Rectal smooth muscle tissue (tissue), 1 donor: ENCODE data around the gene MCHR2.
"Not testable (repeated sequence)": the region's sequence is repeated elsewhere in the genome, so short reads cannot be mapped to it uniquely, and the experiment has no call there.

ENCODE experiments used
- H3K27ac ChIP-seq: one replicate; pipeline ENCODE4 v1.7.0; 2013; ENCODE audit warnings: low read depth, low read length, inconsistent platforms
- H3K27me3 ChIP-seq: one replicate; pipeline ENCODE4 v1.7.0; 2013; ENCODE audit warnings: low read length; ENCODE audit not compliant: control insufficient read depth, insufficient read depth
- H3K36me3 ChIP-seq: one replicate; pipeline ENCODE4 v1.7.0; 2013; ENCODE audit warnings: low read length; ENCODE audit not compliant: control insufficient read depth, insufficient read depth
- H3K4me1 ChIP-seq: one replicate; pipeline ENCODE4 v1.7.0; 2013; ENCODE audit warnings: low read length; ENCODE audit not compliant: control insufficient read depth, insufficient read depth
- H3K4me3 ChIP-seq: one replicate; pipeline ENCODE4 v1.7.0; 2013; ENCODE audit warnings: low read length
- H3K9ac ChIP-seq: one replicate; pipeline ENCODE4 v1.7.0; 2013; ENCODE audit warnings: low read length

Gene MCHR2, protein sequence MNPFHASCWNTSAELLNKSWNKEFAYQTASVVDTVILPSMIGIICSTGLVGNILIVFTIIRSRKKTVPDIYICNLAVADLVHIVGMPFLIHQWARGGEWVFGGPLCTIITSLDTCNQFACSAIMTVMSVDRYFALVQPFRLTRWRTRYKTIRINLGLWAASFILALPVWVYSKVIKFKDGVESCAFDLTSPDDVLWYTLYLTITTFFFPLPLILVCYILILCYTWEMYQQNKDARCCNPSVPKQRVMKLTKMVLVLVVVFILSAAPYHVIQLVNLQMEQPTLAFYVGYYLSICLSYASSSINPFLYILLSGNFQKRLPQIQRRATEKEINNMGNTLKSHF

DNA sequence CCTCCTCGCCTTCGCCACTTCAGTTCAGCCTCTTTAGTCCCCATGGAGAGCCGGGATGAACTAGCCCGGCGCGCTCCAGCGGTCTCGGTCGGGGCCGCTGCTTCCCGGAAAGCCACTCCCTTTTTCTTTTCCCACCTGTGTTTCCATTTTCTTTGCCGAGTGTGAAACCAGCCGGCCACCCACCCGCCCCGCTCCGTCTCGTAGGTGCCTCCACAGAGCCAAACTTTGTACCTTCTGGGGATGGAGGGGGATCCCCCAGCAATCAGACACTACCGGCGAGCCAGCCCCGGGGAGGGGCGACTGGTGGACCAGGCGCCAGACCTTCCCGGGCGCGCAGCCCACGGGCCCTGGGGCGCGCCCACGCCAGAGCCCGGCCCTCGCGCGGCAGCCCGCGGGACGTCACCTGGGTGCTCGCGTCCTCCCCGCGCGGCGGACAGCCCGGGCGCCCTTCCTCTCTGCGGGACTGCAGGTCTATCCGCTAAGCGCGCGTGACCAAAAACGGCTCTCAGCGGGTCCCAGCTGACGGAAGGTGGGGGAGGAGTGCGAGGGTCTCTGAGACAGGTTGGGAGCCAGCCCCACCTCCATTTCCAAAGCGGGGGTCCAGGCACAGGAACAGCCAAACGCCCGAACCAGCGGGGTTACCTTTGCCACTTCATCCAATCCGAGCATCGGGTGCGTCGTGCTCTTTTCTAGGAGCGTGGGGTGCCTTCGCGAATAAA lies at the start of gene MCHR2:
Gene MCHR2 (minus strand): TSS at position 691 of the 719 bp plus-strand sequence. CDS start 38,076 bp downstream, outside the sequence.
- Histone ChIP-seq H3K9ac (no peak within 1 kb of the TSS), H3K36me3 (no peaks in the 10 kb centered on the region), H3K27me3 (peaks cover 8% of the 10 kb centered on the region), H3K4me3 (no peak within 1 kb of the TSS), H3K4me1 (no peaks in the 10 kb centered on the region), H3K27ac (no peak within 1 kb of the TSS)

DNA sequence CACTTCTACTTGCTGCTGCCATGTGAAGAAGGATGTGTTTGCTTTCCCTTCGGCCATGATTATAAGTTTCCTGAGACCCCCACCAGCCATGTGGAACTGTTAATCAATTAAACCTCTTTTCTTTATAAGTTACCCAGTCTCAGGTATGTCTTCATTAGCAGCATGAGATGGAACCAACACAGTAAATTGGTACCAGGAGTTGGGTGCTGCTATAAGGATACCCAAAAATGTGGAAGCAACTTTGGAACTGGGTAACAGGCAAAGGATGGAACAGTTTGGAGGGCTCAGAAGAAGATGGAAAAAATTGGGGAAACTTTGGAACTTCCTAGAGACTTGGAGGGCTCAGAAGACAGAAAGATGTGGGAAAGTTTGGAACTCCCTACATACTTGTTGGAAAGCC lies 44.5 kb upstream of the MCHR2 start:
- H3K4me1 ChIP-seq, H3K27me3 ChIP-seq, H3K9ac ChIP-seq, H3K4me3 ChIP-seq, H3K36me3 ChIP-seq, H3K27ac ChIP-seq: not testable (repeated sequence)

DNA sequence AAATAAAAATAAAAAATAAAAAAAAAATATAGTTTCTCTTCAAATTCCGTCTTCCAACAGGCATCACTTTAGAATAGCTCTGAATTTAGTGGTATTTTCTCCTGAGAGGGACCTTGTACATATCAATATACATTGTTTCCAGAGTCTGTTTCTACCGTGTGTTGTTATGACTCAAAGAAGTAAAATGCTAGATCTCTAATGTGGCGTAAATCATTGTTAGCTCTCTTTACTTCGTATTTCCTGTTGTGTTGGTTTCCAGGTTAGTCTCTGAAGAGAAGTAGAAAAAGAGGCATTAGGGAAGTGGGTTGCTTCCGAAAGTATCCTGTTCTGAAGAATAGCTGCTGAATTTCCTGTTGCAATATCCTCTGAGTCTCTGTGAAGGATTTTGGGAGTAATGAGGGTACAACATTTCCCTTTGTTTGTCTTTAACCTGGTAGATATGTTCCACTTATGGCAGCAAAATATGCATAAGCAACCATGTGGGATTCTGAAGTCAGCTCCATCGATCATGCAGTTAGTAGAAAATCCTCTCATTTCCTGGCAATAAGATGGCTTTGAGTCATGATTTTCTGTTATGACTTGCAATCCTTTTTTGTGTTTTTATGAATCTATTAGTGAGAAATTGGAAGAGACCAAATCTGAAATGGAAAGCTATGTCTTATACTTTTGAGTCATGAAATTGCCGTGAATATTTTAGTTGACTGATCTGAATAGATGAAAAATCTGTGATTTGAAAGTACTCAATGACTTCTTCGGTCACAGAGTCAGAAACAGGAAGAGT lies 42.0 kb upstream of the MCHR2 start:
- Histone ChIP-seq H3K36me3 (no peaks in the 10 kb centered on the region), H3K4me1 (no peaks in the 10 kb centered on the region), H3K4me3 (no peak overlapping the region), H3K27ac (no peak overlapping the region), H3K27me3 (no peaks in the 10 kb centered on the region), H3K9ac (no peak overlapping the region)

DNA sequence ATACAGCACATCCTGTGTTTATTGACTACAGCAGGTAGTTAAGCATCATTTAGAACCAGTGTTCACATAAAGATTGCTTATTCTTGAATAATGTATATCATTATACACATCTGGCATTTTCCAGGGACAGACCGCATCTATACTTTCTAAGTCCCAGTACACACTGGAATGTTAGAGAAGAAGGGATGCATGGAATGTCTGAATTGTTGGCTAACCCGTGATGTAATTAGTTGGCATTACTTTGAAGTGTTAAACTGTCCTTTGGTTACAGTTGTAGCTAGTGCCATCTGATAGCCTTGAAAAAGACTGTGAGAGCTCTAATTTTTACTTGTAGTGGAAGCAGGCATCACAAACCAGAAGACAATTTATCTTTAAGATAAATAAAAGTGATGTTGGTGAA lies 29.8 kb upstream of the MCHR2 start:
- H3K27me3 ChIP-seq: no peaks in the 10 kb centered on the region
- H3K27ac ChIP-seq: no peak overlapping the region
- no peaks in the 10 kb centered on the region for H3K4me1 ChIP-seq
- no peak overlapping the region for H3K4me3 ChIP-seq
- no peaks in the 10 kb centered on the region for H3K36me3 ChIP-seq
- H3K9ac ChIP-seq: no peak overlapping the region

DNA sequence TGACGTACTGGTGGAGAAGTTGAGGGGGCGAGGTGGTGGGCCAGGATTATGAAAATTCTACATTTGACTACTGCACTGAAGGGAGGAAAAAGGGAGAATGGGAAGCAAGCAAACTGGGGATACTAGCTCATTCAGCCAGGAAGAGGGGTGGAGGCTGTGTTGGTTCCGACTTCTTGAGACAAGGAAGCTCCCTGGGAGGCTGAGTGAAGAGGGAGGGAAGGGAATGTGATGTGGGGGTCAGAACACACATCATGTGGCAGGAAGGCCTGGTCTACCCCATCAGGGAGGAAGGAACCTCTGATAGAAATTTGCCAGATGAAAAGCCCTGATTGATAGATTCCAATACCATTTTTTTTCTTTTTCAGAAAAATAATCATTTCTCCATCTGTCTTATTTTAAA lies 28.8 kb upstream of the MCHR2 start:
- no peaks in the 10 kb centered on the region for H3K27me3 ChIP-seq
- H3K4me3 ChIP-seq: no peak overlapping the region
- H3K27ac ChIP-seq: no peak overlapping the region
- H3K4me1 ChIP-seq: no peaks in the 10 kb centered on the region
- no peak overlapping the region for H3K9ac ChIP-seq
- H3K36me3 ChIP-seq: no peaks in the 10 kb centered on the region

DNA sequence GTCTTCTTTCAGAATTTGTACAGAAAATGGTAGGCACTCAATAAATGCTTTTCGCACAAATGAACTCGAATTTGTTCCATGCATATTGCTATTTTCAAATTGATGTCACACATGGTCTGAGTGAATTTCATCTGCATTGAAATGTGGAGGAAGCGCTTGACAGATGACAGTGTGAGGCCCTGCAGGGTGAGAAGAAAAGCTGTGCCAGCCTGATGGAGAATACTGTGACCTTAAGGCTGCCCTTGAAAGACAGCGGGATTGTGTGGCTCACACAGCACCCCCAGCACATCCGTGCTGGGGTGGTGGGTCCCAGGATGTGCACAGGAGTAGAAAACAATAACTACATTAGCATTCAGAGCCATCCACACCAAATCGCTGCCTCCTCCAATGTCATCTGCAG lies 14.8 kb upstream of the MCHR2 start:
- H3K4me3 ChIP-seq: no peak overlapping the region
- H3K27me3 ChIP-seq: peaks cover 2% of the 10 kb centered on the region
- no peaks in the 10 kb centered on the region for H3K36me3 ChIP-seq
- no peak overlapping the region for H3K27ac ChIP-seq
- no peaks in the 10 kb centered on the region for H3K4me1 ChIP-seq
- no peak overlapping the region for H3K9ac ChIP-seq

DNA sequence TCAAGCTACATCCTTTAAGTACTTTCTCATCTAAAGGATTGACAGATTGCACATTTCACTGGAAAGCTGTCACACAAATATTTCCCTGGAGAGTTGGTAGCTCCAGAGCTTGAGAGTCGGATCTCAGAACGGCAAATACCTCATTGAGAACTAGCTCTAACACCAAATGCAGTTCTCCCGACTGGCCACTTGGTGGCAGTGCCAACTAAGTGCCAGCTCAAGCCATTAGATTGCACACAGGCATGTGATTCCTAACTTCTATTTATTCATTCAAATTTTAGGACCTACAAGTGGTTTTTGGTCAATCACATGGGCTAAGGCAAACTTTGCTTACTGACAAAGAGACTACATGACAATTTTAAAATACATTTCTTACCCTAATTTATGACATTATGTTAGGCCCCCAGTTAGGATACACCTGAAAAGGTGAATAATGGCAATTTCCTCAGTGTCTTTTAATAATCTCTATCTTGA lies 7.9 kb upstream of the MCHR2 start:
- H3K36me3 ChIP-seq: no peaks in the 10 kb centered on the region
- no peaks in the 10 kb centered on the region for H3K27me3 ChIP-seq
- no peak overlapping the region for H3K27ac ChIP-seq
- no peaks in the 10 kb centered on the region for H3K4me1 ChIP-seq
- H3K9ac ChIP-seq: no peak overlapping the region
- no peak overlapping the region for H3K4me3 ChIP-seq

DNA sequence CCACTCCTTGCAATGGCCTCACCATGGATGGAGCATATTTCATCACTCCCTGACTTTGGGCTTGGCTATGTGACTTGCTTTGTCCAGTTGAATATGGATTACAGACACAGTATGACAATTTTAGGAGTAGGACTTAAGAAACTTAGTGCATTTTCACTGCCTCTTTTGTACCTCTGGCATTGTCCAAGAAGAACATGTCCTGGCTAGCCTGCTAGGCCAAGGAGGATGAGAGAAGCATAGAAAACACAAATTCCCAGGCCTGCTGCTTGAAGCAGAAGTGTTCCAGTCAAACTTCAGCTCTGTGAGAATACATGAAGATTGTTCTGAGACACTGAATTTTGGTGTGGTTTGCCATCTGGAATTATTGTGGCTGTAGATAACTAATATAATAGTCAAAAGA lies 3.1 kb upstream of the MCHR2 start:
- no peaks in the 10 kb centered on the region for H3K4me1 ChIP-seq
- H3K27me3 ChIP-seq: peaks cover 5% of the 10 kb centered on the region

DNA sequence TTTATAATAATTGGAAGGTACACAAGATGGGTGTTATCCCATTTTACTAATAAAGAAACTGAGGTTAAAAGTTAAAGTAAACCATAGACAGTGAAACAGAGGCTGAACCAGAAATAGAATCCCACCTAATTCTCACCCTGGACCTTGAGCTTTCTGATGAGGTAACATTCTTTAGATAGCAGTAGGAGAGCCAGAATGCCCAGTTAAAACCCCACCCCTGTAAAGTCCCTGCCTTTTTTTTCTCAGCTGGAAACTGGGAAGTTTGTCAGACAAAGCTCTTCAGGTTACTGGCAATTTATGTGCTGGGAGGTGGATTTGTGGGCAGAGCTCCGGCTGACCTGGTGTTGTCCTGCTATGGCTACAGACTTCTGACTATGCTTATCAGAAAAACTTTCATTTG lies 1.9 kb upstream of the MCHR2 start:
- no peaks in the 10 kb centered on the region for H3K4me1 ChIP-seq
- no peak overlapping the region for H3K4me3 ChIP-seq
- no peak overlapping the region for H3K9ac ChIP-seq
- no peaks in the 10 kb centered on the region for H3K36me3 ChIP-seq
- peaks cover 8% of the 10 kb centered on the region for H3K27me3 ChIP-seq
- H3K27ac ChIP-seq: no peak overlapping the region

More for the DNA sequence above, 3.1 kb upstream of the MCHR2 start:
- H3K36me3 ChIP-seq: no peaks in the 10 kb centered on the region
- H3K27ac ChIP-seq: no peak overlapping the region
- no peak overlapping the region for H3K4me3 ChIP-seq
- H3K9ac ChIP-seq: no peak overlapping the region

DNA sequence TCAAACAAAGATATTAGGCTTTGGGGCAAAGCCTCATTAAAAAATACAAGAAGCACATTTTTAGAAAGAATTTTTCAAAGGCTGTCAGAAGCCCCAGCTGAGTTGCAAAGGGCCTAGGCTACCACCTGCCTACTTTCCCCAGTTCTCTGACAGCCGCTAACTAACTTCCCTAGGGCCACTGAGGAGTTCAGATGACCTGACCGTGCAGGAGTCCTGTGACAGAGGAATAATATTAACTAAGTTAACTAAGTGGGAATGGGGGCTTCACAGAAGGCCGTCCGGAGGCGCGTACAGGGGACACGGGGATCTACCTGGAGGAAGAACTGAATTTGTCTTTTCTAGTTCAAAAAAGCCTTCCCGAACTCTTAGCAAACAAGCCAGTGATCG lies 884 bp downstream of the MCHR2 start:
- Histone ChIP-seq H3K4me3 (no peak overlapping the region), H3K36me3 (no peaks in the 10 kb centered on the region), H3K27me3 (peaks cover 8% of the 10 kb centered on the region), H3K27ac (no peak overlapping the region), H3K9ac (no peak overlapping the region), H3K4me1 (no peaks in the 10 kb centered on the region)

DNA sequence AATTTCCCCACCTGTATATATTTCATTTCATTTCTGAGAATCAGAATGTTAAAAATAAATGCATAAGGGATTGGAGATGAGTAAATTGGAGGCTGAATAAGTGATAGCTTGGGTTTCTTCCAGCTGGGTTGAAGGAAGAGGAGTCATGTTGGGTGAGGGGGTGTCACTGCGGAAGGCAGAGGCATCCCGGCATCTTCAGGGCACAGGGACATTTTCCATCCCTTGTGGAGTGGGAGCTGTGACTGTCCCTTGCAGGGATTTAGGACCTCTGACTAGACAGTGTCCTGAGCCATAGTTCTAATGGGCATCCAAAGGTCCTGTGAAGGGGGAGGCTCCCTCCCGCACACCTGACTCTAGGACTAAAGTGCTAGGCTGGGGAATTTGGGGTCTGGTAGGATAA lies 2.1 kb downstream of the MCHR2 start:
- H3K4me1 ChIP-seq: no peaks in the 10 kb centered on the region
- no peaks in the 10 kb centered on the region for H3K36me3 ChIP-seq
- no peak overlapping the region for H3K4me3 ChIP-seq
- no peak overlapping the region for H3K9ac ChIP-seq
- no peak overlapping the region for H3K27ac ChIP-seq
- H3K27me3 ChIP-seq: peaks cover 8% of the 10 kb centered on the region

DNA sequence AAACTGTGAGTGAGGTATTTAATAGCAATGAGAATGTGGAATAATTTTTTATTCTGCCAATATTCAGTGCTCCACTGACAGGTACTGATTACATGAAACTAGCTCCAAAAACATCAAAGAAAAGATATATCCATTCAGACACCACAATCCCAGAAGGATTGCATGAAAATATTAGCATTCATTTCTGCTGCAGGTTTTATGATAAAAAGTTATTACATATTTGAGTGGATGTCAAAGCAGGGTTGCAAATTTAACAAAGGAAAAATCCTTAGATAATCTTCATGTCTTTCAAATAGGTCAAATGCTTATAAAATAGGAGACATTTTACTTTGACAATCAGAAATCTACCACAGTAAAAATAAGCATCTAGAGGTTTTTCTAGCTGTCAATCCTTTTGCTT lies 13.3 kb downstream of the MCHR2 start:
- no peaks in the 10 kb centered on the region for H3K27me3 ChIP-seq
- H3K36me3 ChIP-seq: no peaks in the 10 kb centered on the region
- H3K4me1 ChIP-seq: no peaks in the 10 kb centered on the region
- H3K27ac ChIP-seq: no peak overlapping the region
- no peak overlapping the region for H3K9ac ChIP-seq
- H3K4me3 ChIP-seq: no peak overlapping the region
